Dermis microvascular lymphatic vessel endothelial cell (primary cell): ENCODE measurements around the gene WFDC2. TPM values are rescaled to one million over a fixed set of nuclear protein-coding genes. Genes with fewer than 3 reads are reported as not detected.

Experiments used
- DNase-seq, 2 donors: peaks; one replicate each; pipeline versions ENCODE4 v3.0.0 to v3.0.0-alpha.2; 2010; ENCODE audit warnings: low read depth in 2 of 2
- total RNA-seq: library from RNA; depleted of rRNA; stranded (reverse); fragments of >200 nt; gene quantifications from 2 replicates; pipeline ENCODE4 v1.2.1, GENCODE V29; 2014

The WFDC2 gene
- total RNA-seq, 1 donor from 2014 or later: not detected

- no peak for DNase-seq
These were observed 26.0 kb downstream of the WFDC2 start for GRCh38 chr20:45495501-45495941.

GRCh38 chr20:45496166-45496565 is 26.6 kb downstream of the WFDC2 start:
- no peak for DNase-seq

DNA sequence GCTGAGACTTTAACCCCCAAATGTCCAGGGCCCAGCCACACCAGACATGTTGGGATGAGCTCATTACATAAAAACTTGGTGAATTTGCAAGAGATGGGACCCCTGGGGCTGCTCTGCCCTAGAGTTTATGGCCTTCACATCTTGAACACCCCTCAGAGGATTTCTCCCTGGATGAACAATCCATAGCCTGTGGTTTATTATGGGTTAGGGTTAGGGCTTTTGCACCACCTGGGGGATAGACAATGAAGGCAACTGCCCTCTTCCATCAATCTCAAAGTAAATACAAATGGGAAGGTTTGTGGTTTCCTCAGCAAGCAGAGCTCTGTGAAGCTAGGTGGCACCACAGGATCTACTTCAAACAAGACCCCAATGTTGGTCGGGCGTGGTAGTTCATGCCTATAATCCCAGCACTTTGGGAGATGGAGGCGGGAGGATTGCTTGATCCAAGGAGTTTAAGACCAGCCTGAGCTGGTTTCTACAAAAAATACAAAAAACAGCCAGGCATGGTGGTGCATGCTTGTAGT is 28.5 kb downstream of the WFDC2 start:
- no peak for DNase-seq

GRCh38 chr20:45500022-45500421 is 30.5 kb downstream of the WFDC2 start:
- DNase-seq: no peak

GRCh38 chr20:45501600-45501999 is 32.0 kb downstream of the WFDC2 start:
- DNase-seq: no peak

GRCh38 chr20:45502561-45502960 is 33.0 kb downstream of the WFDC2 start:
- no peak for DNase-seq

GRCh38 chr20:45503403-45503802 is 33.9 kb downstream of the WFDC2 start:
- DNase-seq: no peak

DNA sequence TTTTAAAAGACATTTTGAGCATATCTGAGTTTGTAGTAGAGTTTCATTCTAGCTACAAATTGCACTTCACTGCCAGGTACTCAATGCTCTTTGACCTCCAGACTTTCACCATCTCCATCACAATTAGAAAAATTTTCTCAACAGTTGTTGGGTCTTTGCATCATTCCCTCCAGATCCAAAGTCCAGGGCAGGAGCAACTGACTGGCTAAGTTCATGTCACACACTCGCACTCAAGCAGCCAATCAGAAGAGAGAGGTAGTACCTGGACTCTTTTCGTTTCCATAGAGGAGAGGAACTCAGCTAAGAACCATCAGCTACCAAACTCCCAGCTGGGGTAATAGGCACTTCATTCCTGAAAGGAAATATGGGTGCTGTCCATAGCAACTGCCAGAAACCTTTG is 36.8 kb downstream of the WFDC2 start:
- DNase-seq: no peak

- DNase-seq: no peak
These were observed 37.7 kb downstream of the WFDC2 start for GRCh38 chr20:45507011-45507820.

DNA sequence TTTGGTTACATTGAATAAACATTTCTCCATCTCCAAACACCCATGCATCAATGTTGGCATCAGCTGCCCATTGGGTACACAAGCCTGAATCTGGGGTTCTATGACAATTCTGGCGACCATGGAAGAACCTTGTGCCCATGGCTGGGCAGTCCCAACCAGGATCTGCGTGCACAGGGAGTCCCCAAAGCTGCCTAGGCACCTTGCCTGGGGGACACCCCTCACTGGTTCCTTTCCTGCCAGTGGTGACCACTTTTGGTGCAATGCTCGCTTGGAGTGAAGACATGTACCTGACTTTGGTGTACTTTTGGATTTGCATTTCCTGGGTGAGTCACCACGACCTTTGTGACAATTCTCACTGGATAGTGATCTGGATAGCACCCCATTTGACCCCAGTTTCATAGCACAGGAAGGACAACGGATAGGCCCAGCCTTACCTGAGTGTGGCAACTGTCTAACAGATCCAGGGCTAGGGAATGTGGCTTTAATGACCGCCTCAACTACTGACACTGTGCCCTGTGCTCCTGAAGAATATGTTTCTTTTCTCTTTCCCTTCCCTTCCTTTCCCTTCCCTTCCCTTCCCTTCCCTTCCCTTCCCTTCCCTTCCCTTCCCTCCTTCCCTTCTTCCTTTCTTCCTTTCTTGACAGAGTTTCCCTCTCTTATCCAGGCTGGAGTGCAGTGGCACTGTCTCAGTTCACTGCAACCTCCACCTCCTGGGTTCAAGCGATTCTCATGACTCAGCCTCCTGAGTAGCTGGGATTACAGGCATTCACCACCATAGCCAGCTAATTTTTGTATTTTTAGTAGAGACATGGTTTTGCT is 38.7 kb downstream of the WFDC2 start:
- no peak for DNase-seq

- no peak for DNase-seq
These were observed 39.5 kb downstream of the WFDC2 start for GRCh38 chr20:45509091-45509490.

GRCh38 chr20:45510242-45510862 is 40.8 kb downstream of the WFDC2 start:
- no peak for DNase-seq

DNA sequence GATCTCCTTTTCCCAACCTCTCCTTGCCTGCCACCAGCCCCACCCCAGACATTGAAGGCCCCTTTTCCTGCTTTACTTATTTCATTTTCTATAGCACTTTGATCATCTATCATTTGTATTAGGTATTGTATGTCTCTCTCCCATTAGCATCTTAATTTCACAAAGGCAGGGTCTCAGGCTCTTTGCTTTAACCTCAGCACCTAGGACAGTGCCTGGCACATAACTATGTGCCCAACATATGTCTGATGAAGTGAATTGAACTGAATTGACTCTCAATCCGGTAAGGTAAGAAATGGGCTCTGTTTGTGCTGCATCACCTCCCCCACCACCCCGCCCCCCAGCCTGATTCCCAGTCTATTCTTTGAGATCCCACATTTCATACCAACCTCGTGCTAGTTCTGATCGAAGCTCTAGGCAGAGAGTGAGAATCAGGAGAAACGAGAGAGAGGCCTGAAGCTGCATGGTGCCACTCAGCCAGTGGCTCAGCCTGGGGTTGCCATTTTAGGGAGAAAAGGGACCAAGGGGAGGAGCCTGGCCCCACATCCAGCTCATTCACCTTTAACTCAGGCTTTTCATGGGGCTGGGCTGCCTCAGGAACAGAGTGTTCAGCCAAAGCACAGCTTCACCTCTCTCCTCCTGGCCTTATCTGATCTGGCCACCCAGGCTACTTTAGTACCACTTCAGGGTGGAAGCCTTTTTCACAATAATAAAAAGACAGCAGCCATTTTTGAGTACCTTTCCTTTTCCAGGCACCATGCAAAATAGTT is 45.8 kb downstream of the WFDC2 start, which contains the start of gene SPINT3:
SPINT3 (minus strand) TSS at position 476 of the 767 bp plus-strand sequence; CDS start at position 462, 14 bp downstream.
- DNase-seq: no peak

GRCh38 chr20:45518282-45518681 is 48.7 kb downstream of the WFDC2 start:
- DNase-seq: no peak

DNA sequence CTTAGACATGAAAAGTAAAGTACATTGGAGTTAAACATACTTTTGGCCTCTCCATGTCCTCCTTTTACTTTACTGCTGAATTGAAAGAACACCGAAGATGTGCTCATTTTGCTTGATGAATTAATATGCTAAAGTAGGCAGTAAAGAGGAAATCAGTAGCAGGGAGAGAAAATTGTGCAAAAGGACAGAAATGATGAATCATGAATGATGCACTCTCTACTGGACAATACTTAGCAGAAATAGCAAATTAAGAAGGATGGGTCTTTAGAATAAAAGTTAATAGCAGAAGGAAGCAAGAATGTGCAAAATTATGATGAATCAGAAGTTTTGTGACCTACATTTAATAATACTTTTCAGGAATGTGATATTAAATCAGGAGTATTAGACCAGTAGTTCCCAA is 54.3 kb downstream of the WFDC2 start:
- no peak for DNase-seq

DNA sequence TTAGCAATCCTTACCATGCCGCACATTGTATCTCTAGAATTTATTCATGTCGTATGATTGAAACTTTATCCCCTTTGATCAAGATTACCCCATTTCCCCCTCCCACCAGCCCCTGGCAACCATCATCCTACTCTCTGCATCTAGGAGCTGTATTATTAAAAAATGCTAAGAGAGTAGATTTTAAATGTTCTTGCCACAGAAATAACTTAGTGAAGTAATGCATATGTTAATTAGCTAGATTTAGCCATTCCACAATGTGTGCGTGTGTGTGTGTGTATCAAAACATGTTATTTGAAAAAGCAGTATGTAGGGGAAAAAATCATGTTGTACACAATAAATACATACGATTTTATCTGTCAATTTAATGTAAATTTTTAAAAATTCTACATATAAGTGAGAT is 57.7 kb downstream of the WFDC2 start:
- DNase-seq: no peak

Other genes starting within 250 kb of the WFDC2 start
- gene SEMG2, start 248.4 kb upstream of the WFDC2 start, total RNA-seq: not detected in 2 replicates
- 0.39 and 1.4 TPM in 2 replicates for gene SLPI, start 215.2 kb upstream of the WFDC2 start, total RNA-seq
- not detected in 2 replicates for gene RBPJL, start 162.9 kb upstream of the WFDC2 start, total RNA-seq
- under 0.01 TPM in 2 replicates for gene MATN4, start 161.5 kb upstream of the WFDC2 start, total RNA-seq
- 37.7 and 55.6 TPM in 2 replicates for gene SDC4, start 121.3 kb upstream of the WFDC2 start, total RNA-seq
- 16.6 and 24.0 TPM in 2 replicates for gene SYS1, start 106.6 kb upstream of the WFDC2 start, total RNA-seq
- gene TP53TG5, start 91.4 kb upstream of the WFDC2 start, total RNA-seq: not detected in 2 replicates
- gene DBNDD2, start 61.5 kb upstream of the WFDC2 start, total RNA-seq: 6.4 and 9.4 TPM in 2 replicates
- 16.4 and 31.0 TPM in 2 replicates for gene PIGT, start 53.6 kb upstream of the WFDC2 start, total RNA-seq
- not detected in 2 replicates for gene SPINT3, start 45.9 kb downstream of the WFDC2 start, total RNA-seq
- not detected in 2 replicates for gene WFDC6, start 69.7 kb downstream of the WFDC2 start, total RNA-seq
- gene EPPIN, start 77.6 kb downstream of the WFDC2 start, total RNA-seq: not detected in 2 replicates
- not detected in 2 replicates for gene WFDC8, start 109.5 kb downstream of the WFDC2 start, total RNA-seq
- not detected in 2 replicates for gene WFDC10A, start 160.0 kb downstream of the WFDC2 start, total RNA-seq
- gene WFDC9, start 161.5 kb downstream of the WFDC2 start, total RNA-seq: not detected in 2 replicates
- gene WFDC11, start 200.5 kb downstream of the WFDC2 start, total RNA-seq: not detected in 2 replicates
- not detected in 2 replicates for gene WFDC13, start 232.3 kb downstream of the WFDC2 start, total RNA-seq
- not detected in 2 replicates for gene WFDC10B, start 235.3 kb downstream of the WFDC2 start, total RNA-seq